Dendritic cell treated with granulocyte-macrophage colony-stimulating factor and Interleukin-4, amounts not matched to agents 40 ng/mL and 50 ng/mL, for 4 days (primary cell): ENCODE results near the gene TDG.
"Not testable (repeated sequence)": the region's sequence is repeated elsewhere in the genome, so short reads cannot be mapped to it uniquely, and the experiment has no call there.

Experiments
- H3K27ac Mint-ChIP-seq: one replicate; pipeline ENCODE4 v1.8.0; 2022; ENCODE audit warnings: mild to moderate bottlenecking, mixed read lengths
- H3K27me3 Mint-ChIP-seq: one replicate; pipeline ENCODE4 v1.8.0; 2022; ENCODE audit warnings: mild to moderate bottlenecking, mixed read lengths
- H3K36me3 Mint-ChIP-seq: one replicate; pipeline ENCODE4 v1.8.0; 2022; ENCODE audit warnings: low read depth, mixed read lengths
- H3K4me1 Mint-ChIP-seq: one replicate; pipeline ENCODE4 v1.8.0; 2022; ENCODE audit warnings: low read depth, mixed read lengths
- H3K4me3 Mint-ChIP-seq: one replicate; pipeline ENCODE4 v1.8.0; 2022; ENCODE audit warnings: mild to moderate bottlenecking, moderate library complexity, mixed read lengths
- H3K9me3 Mint-ChIP-seq: one replicate; pipeline ENCODE4 v1.8.0; 2022; ENCODE audit warnings: mixed read lengths
- intact Hi-C: fragments of 100-400 bp; cut with micrococcal nuclease; formaldehyde crosslinking; loops from one replicate; pipeline ENCODE4 v1.15.0; 2022

TDG gene

DNA sequence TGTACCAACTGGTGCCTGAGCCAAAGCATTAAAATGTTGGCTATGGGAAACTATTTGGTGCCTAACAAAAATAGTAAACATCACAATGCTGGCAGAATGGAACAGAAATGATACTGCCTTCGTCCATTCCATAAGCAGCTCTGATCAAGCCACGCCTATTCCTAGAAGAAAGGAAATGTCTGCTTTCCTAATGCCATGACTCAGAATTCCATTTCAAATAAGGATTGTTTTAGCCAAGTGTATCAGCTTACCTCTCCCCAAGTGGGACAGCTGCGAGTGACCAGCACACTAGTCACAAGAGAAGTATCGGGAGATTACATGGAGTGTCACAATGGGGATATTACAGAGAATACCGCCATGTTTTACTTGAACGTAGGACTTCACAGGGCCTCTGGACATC, 45.6 kb downstream of the TDG start:
- peaks cover 4% of the 10 kb centered on the region for H3K27me3 Mint-ChIP-seq
- no peak overlapping the region for H3K4me3 Mint-ChIP-seq
- no peaks in the 10 kb centered on the region for H3K9me3 Mint-ChIP-seq
- no peak overlapping the region for H3K27ac Mint-ChIP-seq
- H3K36me3 Mint-ChIP-seq: no peaks in the 10 kb centered on the region
- H3K4me1 Mint-ChIP-seq: no peaks in the 10 kb centered on the region
- intact Hi-C loops: no loop called here

DNA sequence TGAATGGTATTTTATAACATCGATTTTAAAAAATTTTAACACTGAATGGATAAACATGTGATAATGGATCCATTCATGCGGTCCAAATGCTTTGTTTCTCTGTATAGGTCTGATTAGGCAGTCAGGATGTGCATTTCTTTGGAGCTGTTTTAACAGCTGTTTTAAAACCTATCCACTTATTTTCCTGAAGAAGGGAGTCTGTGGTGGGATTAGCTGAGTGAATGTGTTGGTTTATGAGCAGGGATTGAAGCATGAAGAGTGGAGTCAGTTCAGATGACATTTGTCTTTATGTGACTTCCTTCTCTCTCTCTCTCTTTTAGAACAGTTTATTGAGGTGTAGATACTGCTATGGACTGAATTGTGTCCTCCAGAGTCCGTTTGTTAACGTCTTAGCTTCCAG, 46.7 kb downstream of the TDG start:
- Mint-ChIP-seq H3K27me3 (no peaks in the 10 kb centered on the region), H3K27ac (no peak overlapping the region), H3K4me3 (no peak overlapping the region), H3K4me1 (no peaks in the 10 kb centered on the region), H3K36me3 (no peaks in the 10 kb centered on the region), H3K9me3 (no peaks in the 10 kb centered on the region)
- intact Hi-C loops: no loop called here

DNA sequence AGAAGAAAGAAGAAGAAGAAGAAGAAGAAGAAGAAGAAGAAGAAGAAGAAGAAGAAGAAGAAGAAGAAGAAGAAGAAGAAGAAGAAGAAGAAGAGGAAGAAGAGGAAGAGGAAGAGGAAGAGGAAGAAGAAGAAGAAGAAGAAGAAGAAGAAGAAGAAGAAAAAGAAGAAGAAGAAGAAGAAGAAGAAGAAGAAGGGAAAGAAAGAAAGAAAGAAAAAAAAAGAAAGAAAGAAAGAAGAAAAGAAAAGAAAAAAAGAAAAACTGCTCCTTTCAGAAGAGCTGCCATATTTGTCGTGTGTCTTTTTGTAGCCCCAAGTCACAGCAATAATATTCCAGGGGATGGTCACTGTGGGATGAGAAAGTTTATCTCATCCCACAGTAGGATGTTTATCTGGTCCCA, 56.2 kb downstream of the TDG start:
- H3K4me3 Mint-ChIP-seq, H3K27ac Mint-ChIP-seq, H3K4me1 Mint-ChIP-seq, intact Hi-C loops, H3K27me3 Mint-ChIP-seq, H3K36me3 Mint-ChIP-seq: not testable (repeated sequence)
- peaks cover 18% of the 10 kb centered on the region for H3K9me3 Mint-ChIP-seq

DNA sequence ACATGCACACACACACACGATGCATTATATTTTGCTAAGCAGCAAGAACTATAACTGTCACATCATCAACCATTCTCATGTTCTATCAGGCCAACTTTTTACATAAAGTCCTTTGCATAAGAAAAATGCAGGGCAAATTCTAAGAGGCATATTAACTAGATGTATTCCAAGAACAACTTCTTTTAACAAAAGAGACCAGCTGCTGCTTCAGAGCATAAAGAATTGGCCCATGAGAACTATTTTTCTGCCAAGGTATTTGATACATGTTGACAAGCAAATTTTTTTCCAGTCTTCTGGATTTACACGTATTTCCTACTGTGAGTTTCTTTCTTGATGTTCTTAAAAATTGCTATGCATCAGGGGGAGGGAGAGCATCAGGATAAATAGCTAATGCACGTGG, 57.1 kb downstream of the TDG start:
- Mint-ChIP-seq H3K4me1 (no peaks in the 10 kb centered on the region), H3K36me3 (no peaks in the 10 kb centered on the region), H3K27ac (no peak overlapping the region), H3K9me3 (peaks cover 18% of the 10 kb centered on the region), H3K27me3 (peaks cover 4% of the 10 kb centered on the region), H3K4me3 (no peak overlapping the region)
- intact Hi-C loops: no loop called here

DNA sequence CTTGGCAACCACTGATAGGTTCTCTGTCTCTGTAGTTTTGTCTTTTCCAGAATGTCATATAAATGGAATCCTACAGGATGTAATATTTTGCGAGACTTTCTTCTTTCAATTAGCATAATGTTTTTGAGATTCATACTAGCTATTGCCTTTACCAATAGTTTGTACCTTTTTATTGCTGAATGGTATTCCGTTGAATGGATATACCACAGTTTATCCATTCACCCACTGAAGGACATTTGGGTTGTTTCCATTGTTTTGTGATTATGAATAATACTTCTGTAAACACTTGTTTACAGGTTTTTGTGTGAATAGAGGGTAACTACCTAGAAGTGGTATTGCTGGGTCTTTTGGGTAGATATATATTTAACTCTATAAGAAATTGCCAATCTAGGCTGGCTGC, 58.0 kb downstream of the TDG start:
- Mint-ChIP-seq H3K4me1 (no peaks in the 10 kb centered on the region), H3K4me3 (no peak overlapping the region), H3K27me3 (peaks cover 4% of the 10 kb centered on the region), H3K27ac (no peak overlapping the region), H3K36me3 (no peaks in the 10 kb centered on the region), H3K9me3 (peaks cover 18% of the 10 kb centered on the region)
- intact Hi-C loops: no loop called here

DNA sequence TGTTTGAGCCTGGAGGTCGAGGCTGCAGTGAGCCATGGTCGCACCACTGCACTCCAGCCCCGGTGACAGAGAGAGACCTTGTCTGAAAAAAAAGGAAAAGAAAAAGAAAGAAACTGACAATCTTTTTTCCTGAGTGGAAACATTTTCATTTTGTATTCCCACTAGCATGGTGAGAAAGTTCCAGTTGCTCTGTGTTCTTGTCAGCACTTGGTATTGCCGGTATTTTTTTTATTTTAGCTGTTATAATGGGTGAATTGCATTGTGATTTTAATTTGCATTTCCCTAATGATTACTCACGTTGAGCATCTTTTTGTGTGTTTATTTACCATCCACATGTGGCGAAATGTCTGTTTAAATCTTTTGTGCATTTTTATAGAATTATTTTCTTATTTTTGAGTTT, 58.7 kb downstream of the TDG start:
- Mint-ChIP-seq H3K4me1 (no peaks in the 10 kb centered on the region), H3K9me3 (peaks cover 18% of the 10 kb centered on the region), H3K27me3 (peaks cover 1% of the 10 kb centered on the region), H3K27ac (no peak overlapping the region), H3K4me3 (no peak overlapping the region), H3K36me3 (no peaks in the 10 kb centered on the region)
- intact Hi-C loops: no loop called here

DNA sequence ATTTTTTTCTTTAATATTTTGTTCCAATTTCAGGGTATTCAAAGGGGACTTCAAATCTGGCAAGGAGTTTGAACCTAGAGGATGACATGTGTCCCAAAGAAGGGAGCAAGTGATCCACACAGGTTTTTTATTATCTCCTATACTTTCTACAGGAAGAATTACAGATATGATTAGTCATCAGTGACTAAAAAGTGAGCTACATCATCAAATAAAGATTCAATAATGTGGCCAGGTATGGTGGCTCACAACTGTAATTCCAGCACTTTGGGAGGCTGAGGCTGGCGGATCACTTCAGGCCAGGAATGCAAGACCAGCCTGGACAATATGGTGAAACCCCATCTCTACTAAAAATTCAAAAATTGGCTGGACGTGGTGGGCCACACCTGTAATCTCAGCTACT, 60.1 kb downstream of the TDG start:
- no peaks in the 10 kb centered on the region for H3K36me3 Mint-ChIP-seq
- no peaks in the 10 kb centered on the region for H3K4me1 Mint-ChIP-seq
- peaks cover 18% of the 10 kb centered on the region for H3K9me3 Mint-ChIP-seq
- intact Hi-C loops: no loop called here
- no peaks in the 10 kb centered on the region for H3K27me3 Mint-ChIP-seq
- no peak overlapping the region for H3K4me3 Mint-ChIP-seq
- H3K27ac Mint-ChIP-seq: no peak overlapping the region

DNA sequence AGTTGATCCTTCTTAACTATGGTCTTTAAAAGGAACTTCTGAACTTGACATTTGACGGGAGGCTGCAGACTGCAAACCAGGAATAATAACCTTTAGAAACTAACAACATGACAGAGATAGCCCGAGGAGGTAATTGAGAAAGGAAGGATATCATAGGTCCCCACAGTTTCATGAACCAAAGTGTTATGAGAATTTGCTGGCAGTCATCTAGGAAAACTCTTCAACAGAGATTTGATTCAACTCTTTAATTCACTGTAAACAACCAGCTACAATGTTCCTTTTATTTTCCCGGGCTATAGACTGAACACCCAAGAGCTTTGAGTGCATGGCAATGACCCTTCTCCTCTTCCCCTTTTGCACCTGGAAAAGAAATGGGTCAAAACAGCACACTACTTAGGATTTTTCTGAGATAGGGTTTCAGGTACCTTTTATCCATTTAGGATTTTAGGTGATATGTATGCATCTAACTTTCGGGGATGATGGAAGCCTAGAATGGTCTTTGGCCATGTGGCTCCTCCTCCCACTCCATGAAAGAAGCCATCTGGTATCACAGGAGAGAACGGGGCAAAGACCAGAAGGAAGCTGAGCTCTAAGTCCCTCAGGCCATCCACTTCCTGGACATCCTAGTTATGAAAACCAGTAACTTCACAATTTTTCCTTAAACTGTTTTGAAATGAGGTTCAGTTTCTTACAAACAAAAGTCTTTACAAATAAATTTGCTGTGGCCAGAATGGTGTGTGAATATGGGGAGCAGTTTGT, 61.3 kb downstream of the TDG start:
- no peak overlapping the region for H3K27ac Mint-ChIP-seq
- H3K4me3 Mint-ChIP-seq: no peak overlapping the region
- H3K9me3 Mint-ChIP-seq: peaks cover 9% of the 10 kb centered on the region
- H3K36me3 Mint-ChIP-seq: no peaks in the 10 kb centered on the region
- intact Hi-C loops: no loop called here
- no peaks in the 10 kb centered on the region for H3K4me1 Mint-ChIP-seq
- H3K27me3 Mint-ChIP-seq: no peaks in the 10 kb centered on the region

DNA sequence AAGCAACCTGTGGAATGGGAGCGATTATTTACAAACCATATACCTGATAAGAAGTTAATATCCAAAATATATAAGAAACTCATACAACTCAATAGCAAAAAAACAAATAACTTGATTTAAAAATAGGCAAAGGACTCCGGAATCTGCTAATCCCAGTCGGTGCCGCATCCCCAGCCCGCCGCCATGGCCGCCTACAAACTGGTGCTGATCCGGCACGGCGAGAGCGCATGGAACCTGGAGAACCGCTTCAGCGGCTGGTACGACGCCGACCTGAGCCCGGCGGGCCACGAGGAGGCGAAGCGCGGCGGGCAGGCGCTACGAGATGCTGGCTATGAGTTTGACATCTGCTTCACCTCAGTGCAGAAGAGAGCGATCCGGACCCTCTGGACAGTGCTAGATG, 64.9 kb downstream of the TDG start:
- H3K27me3 Mint-ChIP-seq, intact Hi-C loops, H3K9me3 Mint-ChIP-seq: not testable (repeated sequence)

DNA sequence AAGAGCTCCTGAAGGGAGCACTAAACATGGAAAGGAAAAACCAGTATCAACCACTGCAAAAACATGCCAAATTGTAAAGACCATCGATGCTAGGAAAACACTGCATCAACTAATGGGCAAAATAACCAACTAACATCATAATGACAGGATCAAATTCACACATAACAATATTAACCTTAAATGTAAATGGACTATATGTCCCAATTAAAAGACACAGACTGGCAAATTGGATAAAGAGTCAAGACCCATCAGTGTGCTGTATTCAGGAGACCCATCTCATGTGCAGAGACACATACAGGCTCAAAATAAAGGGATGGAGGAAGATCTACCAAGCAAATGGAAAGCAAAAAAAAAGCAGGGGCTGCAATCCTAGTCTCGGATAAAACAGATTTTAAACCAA, 70.5 kb downstream of the TDG start:
- H3K27me3 Mint-ChIP-seq, H3K4me3 Mint-ChIP-seq, H3K36me3 Mint-ChIP-seq, H3K27ac Mint-ChIP-seq, H3K4me1 Mint-ChIP-seq, intact Hi-C loops, H3K9me3 Mint-ChIP-seq: not testable (repeated sequence)

More for the DNA sequence above, 64.9 kb downstream of the TDG start:
- H3K27ac Mint-ChIP-seq, H3K36me3 Mint-ChIP-seq, H3K4me1 Mint-ChIP-seq, H3K4me3 Mint-ChIP-seq: not testable (repeated sequence)
